ENCODE data around the gene HEPHL1. TPM values are rescaled to one million over a fixed set of nuclear protein-coding genes. Genes with fewer than 3 reads are reported as not detected.

HEPHL1 gene
- total RNA-seq, 1 experiment from 2014 or later, result not detected

Other genes starting within 250 kb of the HEPHL1 start
- 34.2 and 38.6 TPM in 2 replicates for gene MED17, start 237.1 kb upstream of the HEPHL1 start, total RNA-seq (2014; rRNA removed; shearing (Covaris generic))
- not detected in 2 replicates for gene VSTM5, start 170.7 kb upstream of the HEPHL1 start, total RNA-seq (2014; rRNA removed; shearing (Covaris generic))
- gene PANX1, start 107.5 kb downstream of the HEPHL1 start, total RNA-seq (2014; rRNA removed; shearing (Covaris generic)), result 5.7 and 7.0 TPM in 2 replicates